ENCODE measurements around the gene ZFP62. TPM values are rescaled to one million over a fixed set of nuclear protein-coding genes. Genes with fewer than 3 reads are reported as not detected.

Gene ZFP62
- total RNA-seq = 10 to 100 TPM; 12.7 to 31.8 (median 14.6) TPM

DNA sequence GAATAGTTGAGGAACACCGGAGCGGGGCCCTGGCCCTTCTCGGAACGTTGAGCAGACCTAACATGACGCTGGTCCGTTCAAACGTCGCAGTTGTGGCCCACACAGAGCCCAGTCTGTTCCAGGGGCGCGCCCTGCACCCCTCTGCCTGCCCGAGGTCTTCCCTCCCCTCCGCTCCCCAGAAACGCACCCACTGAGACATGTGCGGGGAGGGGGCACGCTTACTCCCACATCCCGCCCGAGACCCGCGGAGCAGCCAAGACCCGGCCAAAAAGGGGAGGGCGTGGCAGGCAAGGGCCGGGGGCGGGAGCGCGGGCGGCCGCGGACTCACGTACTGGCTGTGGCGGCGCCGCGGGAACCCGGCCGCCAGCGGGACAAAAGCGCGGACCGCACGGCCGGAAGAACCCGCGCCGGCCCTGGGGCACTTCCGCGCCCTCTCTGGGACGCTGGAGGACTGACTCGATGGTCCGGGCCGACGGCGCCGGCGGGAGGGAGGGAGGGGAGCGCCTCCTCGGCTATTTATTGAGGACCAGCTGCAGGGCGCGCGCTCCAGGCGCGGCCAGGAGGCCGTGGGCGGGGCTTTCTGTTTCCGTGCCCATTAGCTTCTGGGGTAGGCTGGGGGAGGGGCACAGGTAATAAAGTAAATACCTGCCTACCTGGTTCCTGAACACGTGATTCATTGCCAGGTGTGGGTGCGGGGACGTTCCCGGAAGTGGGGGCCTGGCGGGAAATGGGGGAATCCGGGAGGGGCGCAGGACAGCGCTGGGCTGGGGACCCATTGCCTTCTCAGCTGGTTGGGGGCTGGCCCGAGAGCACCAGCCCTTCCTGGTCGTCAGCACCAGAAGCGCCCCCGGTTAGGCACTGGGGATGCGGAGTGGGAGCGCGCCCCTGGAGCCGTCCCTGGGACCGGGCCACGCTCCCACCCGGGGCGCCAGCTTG, at the start of gene ZFP62:
ZFP62 (minus strand) TSS at position 390 of the 936 bp plus-strand sequence; CDS start at position 333, 57 bp downstream.
- TF ChIP-seq, protein P1, sequence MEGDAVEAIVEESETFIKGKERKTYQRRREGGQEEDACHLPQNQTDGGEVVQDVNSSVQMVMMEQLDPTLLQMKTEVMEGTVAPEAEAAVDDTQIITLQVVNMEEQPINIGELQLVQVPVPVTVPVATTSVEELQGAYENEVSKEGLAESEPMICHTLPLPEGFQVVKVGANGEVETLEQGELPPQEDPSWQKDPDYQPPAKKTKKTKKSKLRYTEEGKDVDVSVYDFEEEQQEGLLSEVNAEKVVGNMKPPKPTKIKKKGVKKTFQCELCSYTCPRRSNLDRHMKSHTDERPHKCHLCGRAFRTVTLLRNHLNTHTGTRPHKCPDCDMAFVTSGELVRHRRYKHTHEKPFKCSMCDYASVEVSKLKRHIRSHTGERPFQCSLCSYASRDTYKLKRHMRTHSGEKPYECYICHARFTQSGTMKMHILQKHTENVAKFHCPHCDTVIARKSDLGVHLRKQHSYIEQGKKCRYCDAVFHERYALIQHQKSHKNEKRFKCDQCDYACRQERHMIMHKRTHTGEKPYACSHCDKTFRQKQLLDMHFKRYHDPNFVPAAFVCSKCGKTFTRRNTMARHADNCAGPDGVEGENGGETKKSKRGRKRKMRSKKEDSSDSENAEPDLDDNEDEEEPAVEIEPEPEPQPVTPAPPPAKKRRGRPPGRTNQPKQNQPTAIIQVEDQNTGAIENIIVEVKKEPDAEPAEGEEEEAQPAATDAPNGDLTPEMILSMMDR (IDR thresholded peaks at IDR 0.05; ENCODE audit: low read depth) = no peak

DNA sequence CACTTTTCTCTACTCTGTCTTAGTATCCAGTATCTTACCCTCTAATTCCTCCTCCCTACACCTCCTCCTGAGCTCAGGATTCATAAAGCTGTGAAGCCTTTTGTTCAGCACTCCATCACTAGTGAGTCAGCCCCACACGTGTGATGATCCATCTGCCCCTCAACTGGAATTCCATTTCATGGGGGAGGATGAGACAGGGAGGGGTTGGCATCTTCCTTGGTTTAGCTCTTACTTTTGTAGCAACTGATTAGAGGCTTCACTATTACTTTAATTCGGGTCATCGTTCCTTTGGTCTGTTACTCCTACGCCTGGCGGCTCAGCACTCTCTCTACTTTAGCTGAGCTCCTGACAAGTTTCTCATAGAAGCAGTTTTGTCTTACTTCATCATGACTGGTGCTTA, 49.7 kb upstream of the ZFP62 start:
- TF ChIP-seq, protein P1 (IDR thresholded peaks at IDR 0.05; ENCODE audit: low read depth) = no peak

DNA sequence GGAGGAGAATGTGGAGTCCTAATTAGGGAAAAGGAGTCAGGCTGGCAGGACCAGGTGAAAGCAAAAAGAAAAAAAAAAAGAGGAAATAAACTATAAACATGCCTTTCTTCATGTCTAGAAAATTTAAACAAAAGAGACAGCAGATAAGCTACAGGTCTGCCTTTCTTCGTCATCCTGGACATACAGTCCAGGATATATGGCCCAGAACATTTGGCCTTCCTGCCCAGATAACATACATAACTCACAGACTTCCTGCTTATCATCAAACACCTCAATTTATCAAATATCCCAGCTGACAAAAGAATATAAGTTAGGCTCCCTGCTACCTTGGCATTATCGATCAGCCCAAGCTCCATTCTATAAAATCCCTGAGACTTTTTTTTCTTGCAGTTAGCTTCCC, 49.1 kb upstream of the ZFP62 start:
- TF ChIP-seq, protein P1 (IDR thresholded peaks at IDR 0.05; ENCODE audit: low read depth) = no peak

DNA sequence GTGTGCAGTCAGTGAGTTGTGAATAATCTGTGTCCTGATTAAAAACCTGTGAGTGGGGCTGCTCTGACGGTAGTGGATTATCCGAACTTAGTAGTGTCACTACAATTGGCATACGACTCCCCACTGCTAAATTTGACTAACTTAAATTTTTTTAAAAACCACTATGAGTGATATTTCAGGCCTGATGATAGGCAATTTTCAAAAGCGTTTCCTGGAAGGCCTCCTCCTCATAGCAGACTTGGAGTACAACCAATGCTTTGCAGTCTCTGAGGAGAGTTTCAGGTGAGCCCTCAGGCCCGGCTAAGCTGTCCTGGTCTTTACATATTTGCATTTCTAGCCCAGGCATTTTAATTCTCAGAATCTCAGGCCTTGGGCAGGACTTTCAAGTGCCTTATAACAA, 48.7 kb upstream of the ZFP62 start:
- TF ChIP-seq, protein P1 (IDR thresholded peaks at IDR 0.05; ENCODE audit: low read depth) = no peak

DNA sequence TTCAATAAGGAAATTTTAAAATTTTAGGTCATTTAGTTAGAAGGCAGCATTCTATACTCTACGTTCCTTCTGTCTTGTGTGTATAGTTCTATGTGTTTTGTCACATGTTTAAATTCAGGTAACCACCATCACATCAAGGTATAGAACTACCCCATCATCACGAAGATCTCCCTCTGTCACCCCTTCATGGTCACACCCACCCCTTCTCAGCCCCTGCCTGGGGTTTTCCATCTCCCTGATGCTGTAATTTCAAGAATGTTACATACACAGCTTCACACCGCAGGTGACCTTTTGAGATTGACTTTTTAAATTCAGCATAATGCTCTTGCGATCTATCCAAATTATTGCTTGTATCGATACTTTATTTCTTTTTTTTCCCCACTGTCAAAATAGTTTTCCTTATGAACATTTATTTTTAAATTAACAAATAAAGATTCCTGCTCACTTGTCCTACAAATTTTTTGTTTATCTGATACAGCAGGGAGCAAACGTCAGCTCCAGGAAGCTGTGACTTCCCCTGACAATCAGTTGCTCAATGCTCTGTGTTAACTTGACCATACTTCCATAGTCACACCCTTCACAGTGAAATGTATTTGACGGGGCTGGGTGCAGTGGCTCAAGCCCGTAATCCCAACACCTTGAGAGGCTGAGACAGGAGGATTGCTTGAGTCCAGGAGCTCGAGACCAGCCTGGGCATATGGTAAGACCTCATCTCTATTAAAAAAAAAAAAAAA, 48.1 kb upstream of the ZFP62 start:
- TF ChIP-seq, protein P1 (IDR thresholded peaks at IDR 0.05; ENCODE audit: low read depth) = no peak

DNA sequence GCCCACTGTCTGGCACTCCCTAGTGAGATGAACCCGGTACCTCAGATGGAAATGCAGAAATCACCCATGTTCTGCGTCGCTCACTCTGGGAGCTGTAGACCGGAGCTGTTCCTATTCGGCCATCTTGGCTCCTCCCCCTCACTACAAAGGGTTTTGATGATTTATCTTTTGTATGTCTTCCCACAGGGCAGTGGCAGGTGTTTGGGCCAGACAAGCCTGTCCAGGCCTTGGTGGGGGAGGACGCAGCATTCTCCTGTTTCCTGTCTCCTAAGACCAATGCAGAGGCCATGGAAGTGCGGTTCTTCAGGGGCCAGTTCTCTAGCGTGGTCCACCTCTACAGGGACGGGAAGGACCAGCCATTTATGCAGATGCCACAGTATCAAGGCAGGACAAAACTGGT, 47.3 kb upstream of the ZFP62 start:
- TF ChIP-seq, protein P1 (IDR thresholded peaks at IDR 0.05; ENCODE audit: low read depth) = no peak

Measured in subcutaneous adipose tissue (tissue), 4 donors.